ENCODE results near the gene SMC4.
"Not testable (repeated sequence)": the region's sequence is repeated elsewhere in the genome, so short reads cannot be mapped to it uniquely, and the experiment has no call there.

Gene SMC4

DNA sequence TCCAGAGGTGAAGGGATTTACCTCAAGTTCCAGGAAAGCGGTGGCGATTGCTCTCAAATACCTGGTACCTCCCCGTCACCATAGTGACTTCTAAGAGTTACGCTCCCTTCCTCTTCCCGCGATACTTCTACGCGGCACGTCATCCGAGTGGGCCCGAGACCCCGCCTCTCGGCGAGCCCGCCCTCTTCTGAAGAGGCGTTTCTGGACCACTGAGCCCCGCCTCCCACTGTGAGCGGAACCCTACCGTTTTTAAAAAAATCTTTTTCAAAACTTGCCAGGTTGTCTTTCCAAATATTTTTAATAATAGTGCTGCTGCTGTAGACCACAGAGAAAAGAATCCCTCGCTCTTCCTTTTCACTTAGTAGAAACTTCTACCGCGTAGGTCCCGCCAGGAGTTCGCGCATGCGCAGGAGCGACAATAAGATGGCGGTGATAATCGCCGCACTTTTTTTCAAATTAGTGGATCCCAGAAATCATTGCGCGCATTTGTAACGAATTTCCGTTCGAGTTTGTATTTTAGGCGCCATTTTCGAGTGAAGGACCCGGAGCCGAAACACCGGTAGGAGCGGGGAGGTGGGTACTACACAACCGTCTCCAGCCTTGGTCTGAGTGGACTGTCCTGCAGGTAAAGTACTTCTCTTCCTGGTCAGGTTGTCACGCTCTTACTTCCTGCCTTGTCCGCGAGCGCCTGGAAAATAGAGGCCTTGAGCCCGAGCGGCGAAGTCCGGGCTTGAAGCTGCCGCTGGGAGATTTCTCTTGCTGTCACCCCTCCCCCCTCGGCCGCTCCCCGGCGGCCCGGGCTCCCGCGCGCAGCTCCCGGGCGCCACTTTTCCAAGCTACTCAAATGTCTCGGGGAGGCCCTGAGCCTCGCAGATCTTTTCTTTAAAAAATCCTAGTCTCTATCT lies at the start of gene SMC4, which contains the start of gene IFT80:
Gene SMC4, plus strand, starts transcription at position 526 of the 905 bp plus-strand sequence. CDS start 1,177 bp downstream, outside the sequence.
Gene IFT80, minus strand, starts transcription at position 101 of the 905 bp plus-strand sequence. CDS start 14,625 bp downstream, outside the sequence.
- peak; percentile 83 for DNase-seq

DNA sequence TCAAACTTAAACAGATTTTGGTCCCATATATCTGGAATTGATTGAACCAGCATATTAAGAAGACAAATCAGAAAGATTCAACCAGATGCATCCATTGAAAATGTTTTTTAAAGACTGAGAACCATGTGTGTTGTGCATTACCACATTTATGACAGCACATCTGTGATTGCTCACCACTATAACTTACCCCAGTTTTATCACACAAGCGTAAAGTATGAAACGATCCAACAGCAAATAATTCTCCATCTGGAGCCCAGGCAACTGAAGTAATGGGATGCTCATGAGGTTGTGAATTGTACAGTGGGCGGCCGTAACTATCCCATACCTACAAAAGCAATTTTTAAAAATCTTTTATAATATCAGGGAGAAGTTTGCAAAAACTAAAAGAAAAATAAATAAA lies 43.6 kb upstream of the SMC4 start:
- no peak for DNase-seq

DNA sequence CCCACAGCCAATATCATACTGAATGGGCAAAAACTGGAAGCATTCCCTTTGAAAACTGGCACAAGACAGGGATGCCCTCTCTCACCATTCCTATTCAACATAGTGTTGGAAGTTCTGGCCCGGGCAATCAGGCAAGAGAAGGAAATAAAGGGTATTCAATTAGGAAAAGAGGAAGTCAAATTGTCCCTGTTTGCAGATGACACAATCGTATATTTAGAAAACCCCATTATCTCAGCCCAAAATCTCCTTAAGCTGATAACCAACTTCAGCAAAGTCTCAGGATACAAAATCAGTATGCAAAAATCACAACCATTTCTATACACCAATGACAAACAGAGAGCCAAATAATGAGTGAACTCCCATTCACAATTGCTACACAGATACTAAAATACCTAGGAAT lies 36.6 kb upstream of the SMC4 start:
- not testable (repeated sequence) for DNase-seq

DNA sequence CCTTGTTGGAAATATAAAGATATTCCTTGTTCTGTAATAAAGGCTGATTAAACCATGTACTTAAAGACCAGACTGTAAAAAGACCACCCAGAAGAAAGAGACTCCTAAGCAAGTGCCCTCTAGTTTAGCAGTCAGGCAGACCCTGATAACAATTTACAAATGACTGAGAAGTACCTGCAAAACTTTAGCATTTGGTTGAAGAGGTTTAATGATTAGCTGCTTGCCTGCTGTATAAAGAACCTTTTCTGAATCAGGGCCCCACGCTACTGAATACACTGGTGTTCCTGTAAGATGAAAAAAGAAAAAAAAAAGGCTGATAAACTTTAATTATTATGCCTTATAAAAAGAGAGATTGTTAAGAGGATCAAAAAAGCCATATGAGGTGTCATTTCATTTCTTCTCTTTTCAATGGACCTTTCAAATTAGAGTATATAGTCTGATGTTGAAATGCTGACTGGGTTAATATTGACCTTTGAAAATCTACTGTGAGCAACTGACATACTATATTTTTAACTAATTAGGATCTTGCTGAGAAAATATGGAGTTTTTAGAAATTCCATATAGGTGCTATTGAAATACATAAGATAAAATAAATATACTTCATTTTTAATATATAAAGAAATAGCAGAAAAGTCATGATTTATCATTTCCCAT lies 33.5 kb upstream of the SMC4 start:
- DNase-seq = no peak

DNA sequence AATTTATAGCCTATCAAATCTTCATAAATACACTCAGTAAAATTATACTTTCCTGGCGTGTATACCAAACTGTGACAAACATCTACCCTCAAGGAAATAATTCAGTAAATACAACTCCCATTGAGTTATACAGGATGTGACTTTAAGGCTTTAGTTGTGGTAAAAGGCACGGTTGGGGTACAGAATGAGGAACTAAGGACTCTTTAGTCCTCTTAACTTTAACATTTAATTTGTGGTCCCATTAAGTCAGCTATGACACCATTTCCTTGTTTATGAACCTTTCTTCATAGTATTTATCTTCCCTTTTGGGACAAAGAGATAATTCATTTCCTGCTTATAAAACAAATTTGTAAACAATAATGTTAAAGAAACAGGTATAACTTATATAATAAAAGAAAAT lies 30.6 kb upstream of the SMC4 start:
- no peak for DNase-seq

DNA sequence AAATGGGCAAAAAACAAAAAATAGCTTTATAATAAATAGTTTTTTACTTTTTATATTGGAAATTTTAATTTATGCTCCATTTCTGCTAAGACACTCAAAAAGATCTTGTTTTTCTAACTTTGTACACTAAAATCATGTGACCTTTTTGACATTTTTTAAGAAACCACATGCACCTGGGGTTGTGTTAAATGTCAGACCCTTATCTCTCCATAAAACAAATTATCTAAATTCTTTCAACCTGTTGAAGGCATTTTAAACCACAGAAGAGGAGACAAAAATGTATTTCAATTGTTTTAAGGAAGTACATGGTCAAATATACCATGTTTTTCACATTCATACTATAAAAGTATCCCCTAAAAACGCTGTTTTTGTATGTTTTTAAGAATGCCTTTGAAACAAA lies 29.7 kb upstream of the SMC4 start:
- no peak for DNase-seq

DNA sequence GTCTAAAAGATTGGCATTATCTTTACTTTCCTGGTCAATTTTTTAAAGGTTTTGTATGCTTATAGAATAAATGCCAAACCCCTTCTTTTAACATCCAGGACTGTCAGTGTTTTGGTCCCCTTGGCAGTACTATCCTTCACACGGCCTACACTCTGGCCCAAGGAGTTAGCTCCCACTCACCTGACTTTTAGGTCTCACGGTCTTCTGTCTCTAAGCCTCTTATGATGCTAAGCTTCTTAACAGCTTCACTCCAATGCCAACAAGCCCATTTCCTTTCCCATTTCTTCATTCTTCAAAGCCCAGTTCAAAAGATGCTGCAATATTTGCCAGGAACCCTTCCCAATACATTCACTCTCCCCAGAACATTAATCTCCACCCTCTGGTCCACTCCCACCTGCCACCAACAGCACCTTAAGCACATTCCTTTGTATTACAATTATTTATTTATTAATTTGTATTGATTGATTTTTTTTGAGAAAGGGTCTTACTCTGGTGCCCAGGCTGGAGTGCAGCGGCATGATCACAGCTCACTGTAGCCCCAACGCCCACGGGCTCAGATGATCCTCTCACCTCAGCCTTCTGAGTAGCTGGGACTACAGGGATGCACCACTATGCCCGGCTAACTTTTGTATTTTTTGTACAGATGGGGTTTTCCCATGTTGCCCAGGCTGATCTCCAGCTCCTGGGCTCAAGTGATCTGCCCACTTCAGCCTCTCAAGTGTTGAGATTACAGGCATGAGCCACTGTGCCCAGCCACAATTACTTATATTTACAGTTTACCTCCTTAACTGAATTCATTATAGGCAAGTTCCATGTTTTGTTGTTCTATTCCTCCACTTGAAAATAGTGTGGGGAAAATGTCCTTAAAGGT lies 28.2 kb upstream of the SMC4 start:
- peak; percentile 68 for DNase-seq

DNA sequence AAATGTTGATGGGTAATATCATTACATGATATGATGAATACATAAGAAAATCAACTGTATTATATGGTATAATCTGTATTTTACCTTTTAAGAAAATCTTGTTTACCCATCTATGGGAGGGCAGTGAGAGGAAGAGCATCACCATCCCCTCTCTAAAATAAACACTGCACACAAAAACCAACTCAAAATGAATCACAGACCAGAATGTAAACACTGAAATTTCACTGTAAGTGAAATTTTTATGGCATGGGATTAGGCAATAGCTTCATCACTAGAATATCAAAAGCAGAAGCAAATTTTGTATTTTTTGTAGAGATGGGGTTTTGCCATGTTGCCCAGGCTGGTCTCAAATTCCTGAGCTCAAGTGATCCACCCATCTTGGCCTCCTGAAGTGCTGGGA lies 26.7 kb upstream of the SMC4 start:
- no peak for DNase-seq

DNA sequence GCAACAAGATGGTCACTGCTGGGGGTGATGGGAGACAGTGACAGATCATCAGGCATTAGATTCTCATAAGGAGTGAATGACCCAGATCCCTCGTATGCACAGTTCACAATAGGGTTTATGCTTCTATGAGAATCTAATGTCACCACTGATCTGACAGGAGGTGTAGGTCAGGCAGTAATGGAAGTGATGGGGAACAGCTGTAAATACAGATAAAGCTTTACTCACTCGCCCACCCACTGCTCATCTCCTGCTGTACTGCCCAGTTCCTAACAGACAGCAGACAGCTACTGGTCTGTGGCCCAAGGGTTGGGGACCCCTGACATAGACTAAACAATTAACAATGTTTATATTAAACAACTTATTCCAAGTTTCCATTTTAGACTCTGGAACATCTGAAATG lies 25.8 kb upstream of the SMC4 start:
- no peak for DNase-seq

DNA sequence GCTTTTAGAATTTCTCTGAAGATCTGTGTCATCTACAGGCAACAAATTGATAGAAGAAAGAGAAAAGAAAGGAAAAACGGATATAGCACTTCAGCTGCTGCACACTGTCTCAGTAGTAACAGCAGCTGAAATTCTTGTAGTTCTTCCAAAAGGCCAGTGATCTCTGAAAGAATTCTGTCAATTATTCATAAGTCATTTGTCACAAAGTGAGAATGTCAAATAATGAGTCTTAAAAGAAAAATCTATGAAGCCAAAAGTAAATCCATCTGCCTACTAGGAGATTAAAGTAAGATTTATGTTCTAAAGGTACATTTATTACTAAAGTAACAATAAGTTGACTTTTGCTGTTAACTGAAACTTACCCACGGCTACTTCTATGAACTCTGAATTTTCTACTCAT lies 25.0 kb upstream of the SMC4 start:
- no peak for DNase-seq

DNA sequence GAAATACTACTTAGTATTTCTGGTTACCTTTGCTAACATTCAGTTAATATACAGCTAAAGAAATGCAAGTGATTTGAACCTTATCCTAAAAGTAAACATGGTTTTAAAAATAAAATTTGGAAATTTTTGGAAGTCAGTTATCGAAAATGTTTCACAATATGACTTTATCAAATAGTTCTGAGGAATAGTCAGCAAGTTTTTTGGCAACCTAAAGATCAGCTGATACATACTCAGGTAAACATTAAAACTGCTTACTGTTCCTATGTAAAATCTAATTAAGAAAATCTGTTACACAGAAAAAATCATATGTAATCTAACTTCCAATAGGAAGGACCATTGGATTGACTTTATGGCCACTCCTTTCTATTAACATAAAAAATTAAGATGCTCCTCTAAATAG lies 24.5 kb upstream of the SMC4 start:
- no peak for DNase-seq

DNA sequence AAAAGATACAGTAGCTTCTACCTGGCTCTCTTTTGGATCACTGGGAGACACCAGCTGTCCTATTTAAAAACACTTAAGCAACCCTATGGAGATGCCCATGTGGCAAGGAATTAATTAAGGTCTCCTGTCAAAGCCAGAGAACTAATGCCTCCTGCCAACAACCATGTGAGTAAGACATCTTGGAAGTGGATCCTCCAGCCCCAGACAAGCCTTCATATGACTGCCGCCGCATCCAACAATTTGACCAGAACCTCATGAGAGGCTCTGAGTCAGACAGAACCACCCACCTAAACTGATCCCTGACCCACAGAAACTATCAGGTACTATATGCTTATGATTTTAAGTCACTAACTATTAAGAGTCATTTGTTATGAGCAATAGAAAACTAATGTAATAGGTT lies 22.8 kb upstream of the SMC4 start:
- DNase-seq = peak; percentile 44

DNA sequence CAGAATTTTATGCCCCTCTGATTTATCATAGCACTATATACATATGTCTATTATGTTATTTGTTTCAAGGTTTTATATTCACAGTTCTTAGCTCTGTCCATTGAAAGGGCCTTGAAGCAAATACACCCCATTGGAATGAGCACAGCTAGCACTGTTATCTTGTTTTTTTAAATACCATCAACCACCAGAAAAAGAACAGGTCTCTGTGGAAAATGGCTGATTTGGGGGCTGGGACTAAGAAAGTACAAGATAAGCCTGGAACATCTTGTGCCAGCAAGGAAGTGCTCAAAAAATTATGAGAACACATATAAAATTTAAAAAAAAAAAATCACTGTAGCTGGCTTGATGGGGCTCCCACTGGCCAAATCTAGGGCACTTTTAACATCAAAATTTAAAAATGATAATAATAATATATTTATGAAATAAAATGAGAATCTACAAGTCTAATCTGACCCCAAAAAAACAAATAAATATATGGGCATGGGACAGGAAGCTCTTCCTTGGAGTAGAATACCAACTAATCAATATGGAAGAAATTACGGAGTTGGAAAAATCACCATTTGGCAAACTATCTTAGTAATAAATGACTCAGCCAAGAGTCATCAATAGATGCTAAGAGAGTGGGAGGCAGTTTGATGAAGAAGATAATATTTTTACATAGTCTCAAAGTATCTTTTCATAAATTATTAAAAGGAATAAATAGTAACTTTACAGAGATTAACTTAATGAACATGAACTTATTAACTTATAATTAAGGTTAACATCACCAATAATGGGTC lies 20.9 kb upstream of the SMC4 start:
- DNase-seq = no peak

DNA sequence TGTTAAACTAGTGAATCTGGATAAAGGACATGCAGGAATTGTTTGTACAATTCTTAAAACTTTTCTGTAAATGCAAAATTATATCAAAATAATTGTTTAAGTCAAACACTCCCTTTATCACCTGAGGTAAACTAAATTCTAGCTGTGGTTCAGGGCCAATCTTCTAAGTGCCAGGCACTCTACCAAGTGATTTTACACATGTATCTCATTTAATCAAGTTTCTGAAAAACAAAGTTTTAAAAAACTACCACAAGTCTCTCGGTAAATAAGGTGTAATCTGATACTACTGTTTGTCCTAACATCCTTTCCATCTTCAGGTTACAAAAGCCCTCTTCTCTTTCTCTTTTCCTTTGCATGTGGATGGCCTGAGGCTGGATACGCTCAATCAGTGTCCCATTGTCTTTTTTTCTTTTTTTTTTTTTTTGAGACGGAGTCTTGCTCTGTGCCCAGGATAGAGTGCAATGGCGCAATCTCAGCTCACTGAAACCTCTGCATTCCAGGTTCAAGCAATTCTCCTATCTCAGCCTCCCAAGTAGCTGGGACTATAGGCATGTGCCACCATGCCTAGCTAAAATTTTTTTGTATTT lies 19.7 kb upstream of the SMC4 start:
- DNase-seq = no peak

DNA sequence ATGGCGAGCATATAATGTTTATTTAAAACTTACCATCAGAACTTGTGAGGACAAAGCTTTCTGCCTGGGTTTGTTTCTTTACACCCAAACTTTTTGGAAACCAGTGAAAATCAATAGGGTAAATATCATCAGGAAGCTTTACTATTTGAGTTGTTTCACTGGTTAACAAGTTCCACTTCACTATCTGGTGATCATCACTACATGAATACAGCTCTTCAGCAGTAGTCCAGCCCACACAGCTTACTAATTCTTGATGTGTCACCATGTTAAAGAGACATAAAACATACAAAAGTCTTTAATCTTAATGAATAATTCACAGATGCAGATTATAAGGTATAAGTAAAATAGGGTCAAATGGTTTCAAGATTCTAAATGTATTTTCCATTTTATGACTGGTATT lies 18.0 kb upstream of the SMC4 start:
- DNase-seq = no peak

DNA sequence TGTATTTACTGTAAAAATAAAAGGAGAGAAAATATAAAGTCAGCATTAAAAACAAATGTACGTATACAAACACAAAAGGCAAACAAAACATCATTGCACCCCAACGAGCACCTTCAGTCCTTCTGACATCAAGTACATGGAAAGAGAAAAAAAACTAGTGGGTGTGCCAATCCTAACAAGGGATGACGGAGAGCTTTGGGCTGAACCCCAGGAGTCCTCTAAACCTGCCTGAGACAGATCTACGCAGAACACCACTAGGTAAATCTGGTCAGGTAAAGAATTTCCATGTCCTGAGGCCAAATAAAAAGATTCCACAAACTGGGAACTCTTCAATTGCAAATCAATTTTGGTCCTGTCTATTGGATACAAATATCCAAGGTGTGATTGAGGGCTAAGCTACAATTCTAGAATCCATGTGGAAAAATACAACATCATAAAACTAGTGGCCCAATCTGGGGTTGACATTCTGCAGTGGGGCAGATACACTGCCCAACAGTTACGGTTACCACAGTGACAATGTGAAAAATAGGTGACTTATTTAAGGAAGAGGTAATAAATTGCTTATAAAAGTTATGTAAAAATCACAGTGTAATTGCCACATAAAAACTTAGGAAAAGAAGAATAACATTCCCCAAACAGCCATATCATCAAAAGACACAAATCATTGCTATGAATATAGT lies 14.7 kb upstream of the SMC4 start:
- DNase-seq = no peak

DNA sequence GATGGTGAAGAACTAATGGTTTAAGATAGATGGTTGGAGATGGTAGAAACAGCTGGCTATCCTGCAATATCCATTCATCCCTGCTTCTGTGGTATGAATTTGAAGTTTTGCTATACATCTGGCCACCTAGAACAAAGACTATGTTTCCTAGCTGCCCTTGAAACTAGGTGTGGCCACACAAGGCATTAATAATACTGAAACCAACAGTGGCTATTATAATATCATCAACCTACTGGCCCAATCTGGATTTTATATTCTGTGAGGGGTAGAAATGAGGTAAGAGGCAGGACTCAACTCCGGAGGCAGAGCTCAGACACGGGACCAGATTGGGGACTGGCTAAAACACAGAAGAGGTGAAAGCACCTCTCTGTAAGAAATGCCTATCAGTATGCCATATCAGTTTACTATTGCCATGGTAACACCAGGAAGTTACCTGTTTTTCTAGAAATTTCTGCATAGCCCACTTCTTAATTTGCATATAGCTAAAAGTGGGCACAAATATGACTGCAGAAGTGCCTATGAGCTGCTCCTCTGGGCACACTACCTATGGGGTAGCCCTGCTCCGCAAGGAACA lies 8.8 kb upstream of the SMC4 start:
- no peak for DNase-seq

DNA sequence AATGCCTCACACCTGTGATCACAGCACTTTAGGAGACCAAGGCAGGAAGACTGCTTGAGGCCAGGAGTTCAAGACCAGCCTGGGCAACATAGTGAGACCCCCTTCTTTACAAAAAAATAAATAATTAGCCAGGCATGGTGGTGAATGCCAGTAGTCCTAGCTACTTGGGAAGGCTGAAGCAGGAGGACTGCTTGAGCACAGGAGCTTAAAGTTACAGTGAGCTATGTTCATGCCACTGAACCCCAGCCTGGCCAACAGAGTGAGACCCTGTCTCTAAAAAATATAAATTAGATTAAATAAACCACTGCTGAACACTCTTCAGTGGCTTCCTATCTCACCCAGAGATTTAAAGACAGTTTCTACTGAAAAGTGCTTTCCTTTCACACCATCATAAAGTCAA lies 6.7 kb upstream of the SMC4 start:
- DNase-seq = no peak

DNA sequence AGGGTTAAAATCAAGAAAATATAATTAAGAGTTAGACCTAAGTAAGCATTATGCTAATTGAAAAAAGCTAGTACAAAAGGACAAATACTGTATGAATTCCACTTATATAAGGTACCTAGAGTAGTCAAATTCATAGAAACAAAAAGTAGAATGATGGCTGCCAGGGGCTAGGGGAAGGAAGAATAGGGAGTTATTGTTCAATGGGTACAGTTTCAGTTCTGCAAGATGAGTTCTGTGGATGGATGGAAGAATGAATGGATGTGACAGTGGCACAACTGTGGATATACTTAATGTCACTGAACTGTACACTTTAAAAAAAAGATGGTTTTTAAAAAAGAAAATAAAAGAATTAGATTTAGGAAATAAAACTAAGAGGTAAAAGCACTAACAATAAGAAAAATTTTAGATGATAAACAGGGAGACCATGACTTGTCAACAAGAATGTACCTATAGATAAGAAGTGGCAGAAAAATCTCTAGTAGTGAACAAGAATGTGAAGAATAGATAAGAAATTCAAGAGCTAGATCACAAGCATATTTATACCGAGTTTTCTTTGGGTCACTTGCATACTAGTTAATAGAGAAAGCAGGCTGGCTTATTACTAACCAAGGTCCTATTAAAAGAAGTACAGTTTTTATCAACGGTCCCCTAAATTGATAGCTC lies 6.0 kb upstream of the SMC4 start:
- DNase-seq = no peak

DNA sequence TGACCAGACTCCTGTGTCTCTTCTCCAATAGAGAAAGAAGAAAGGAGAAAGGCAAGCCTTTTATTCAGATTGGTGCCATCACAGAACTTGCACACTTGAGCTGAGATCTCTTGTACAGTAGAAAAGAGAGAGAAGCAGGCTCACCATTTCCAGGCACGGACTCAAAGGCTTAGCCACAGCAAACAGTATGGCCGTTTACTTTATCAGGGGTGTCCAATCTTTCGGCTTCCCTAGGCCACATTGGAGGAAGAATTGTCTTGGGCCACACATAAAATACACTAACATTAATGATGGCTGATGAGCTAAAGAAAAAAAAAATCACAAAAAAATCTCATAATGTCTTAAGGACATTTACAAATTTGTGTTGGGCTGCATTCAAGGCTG lies 5.4 kb upstream of the SMC4 start:
- DNase-seq = no peak

DNA sequence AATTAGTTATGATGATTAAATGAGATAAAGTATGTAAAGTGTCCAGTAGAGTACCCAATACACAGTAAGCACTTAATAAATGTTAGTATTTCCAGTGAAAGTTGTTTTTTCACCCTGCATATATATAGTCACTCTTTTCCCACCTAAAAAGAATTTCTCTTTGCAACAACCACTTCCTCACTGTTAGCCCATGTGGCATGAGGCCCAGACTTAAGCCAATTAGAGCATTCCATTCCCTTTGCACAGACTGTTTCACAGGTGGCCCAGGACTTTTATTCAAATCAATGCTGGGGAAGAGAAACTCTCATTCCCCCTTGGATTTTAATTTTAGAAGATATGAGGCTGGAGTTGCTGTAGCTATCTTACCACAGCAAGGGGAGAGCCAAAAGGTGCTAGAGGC lies 4.2 kb upstream of the SMC4 start:
- DNase-seq = peak; percentile 16
